Kidney tubule cell (primary cell): ENCODE data around the gene TOB1.
"Not testable (repeated sequence)": the region's sequence is repeated elsewhere in the genome, so short reads cannot be mapped to it uniquely, and the experiment has no call there.

Experiments used
- DNase-seq: peaks from one replicate; pipeline ENCODE4 v3.0.0-alpha.2; 2018; ENCODE audit warnings: low spot score

TOB1 gene

DNA sequence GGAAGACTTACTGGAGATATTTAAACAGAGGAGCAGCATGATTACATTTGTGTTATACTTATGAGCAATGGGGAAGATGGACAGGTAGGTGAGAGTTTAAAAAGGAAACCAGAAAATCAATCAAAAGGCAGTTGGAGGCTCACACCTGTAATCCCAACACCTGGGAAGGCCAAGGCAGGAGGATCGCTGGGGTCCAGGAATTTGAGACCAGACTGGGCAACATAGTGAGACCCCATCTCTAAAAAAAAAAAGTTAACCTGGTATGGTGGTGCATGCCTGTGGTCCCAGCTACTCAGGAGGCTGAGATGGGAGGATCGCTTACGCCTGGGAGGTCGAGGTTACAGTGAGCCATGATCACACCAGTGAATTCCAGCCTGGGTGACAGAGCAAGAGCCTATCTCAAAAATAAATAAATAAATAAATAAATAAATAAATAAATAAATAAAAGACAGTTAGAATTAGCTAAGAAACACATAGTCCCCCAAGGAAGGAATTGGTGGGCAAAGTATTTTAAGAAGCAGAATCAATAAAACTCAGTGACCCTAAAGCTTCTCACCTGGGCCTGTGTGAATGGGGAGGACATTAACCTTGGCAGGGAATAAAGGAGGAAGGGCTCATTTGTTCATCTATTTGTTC is 32.3 kb upstream of the TOB1 start:
- no peak for DNase-seq

DNA sequence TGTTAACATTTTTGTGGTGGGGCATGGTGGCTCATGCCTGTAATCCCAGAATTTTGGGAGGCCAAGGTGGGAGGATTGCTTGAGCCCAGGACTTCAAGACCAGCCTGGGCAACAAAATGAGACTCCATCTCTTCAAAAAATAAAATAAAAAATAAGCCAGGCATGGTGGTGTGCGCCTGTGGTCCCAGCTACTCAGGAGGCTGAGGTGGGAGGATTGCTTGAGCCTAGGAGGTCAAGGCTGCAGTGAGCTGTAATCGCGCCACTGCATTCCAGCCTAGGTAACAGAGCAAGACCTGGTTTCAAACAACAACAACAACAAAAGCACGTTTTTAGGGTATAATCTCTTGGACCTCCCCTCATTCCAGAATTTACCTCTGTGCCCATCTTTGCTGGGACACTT is 28.4 kb upstream of the TOB1 start:
- DNase-seq = not testable (repeated sequence)

- DNase-seq = peak; percentile 97
Measured at GRCh38 chr17:50893183-50893993, 27.2 kb upstream of the TOB1 start.

DNA sequence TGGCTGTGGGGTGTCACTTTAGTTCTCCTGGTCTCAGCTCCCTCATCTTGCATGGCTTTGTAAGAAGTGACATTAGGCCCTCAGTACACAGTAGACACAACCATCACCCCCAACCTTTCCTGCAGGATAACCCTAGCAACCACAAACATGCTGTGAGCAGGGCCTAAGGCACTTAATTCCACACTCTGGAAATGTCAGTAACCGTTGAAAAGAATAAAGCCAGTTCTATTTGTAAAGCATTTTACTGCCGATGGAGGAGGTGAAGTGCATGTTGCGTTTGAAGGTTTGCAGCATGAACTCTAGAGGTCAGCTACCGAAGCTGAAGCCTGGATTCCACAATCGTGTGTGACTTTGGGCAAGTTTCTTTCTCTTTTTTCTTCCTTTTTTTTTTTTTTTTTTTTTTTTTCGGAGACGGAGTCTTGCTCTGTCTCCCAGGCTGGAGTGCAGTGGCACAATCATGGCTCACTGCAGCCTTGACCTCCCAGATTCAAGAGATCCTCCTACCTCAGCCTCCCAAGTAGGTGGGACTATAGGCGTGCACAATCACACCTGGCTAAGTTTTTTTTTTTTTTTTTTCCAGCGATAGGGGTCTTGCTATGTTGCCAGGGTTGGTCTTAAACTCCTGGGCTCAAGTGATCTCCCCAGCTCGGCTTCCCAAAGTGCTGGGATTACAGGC is 26.1 kb upstream of the TOB1 start:
- peak; percentile 26 for DNase-seq

GRCh38 chr17:50891577-50891989 is 25.4 kb upstream of the TOB1 start:
- no peak for DNase-seq

DNA sequence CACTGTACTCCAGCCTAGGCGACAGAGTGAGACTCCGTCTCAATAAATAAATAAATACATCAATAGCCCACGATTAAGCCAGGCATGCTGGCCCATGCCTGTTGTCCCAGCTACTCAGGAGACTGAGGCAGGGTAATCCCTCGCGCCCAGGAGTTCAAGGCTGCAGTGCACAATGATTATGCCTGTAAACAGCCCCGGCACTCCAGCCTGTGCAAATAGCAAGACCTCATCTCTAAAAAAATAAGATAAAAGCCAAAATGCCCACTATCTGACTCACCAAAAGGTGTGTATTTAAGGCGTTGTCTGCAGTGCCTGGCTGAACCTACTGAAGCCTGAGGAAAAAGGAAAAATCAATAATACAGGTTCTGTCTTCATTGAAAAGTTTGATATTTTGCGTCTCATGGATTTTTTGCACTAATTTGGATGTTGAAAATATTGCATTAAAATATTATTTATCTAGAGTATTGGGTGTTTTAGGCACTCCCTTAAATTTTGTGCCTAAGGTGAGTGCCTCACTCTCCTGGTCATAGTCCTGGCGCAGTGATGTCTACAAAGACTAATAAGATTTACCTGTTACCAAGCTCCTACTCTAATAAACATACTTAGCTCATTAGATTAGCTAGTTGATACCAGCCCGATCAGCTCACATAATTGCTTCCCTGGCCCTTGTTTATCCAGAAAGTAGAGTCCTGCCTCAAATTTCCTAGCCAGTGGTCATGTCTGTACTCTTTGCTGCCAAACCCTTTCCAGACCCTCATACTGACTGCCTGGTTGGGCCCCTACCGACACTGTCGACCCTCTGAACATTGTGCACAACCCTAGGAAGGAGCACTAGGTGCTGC is 24.7 kb upstream of the TOB1 start:
- peak; percentile 52 for DNase-seq

- DNase-seq = no peak
Measured at GRCh38 chr17:50889528-50890118, 23.5 kb upstream of the TOB1 start.

DNA sequence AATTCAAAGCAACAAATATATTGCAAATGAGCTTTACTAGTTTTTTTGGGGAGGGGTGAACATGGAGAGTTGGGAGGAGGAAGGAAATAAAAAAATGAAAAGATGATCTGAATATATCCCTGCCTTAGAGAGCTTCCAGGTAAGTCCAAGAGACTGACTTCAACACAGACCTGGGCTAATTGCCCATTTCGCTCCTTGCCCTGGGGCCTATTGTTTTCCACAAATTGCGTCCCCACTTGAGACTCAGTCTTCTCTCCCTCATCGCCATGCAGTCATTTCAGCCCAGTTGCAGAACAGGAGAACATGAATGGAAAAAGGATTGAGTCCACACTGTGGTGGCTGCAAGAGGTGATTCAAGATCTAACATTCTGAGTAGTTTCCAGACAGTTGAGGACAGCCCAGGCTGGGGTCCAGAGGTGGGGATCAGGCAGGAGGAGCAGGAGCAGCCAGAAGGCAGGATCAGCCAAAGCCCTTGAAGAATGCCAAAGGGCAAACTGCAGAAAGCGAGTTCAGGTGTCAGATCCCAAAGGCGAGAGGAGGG is 21.6 kb upstream of the TOB1 start:
- DNase-seq = no peak

DNA sequence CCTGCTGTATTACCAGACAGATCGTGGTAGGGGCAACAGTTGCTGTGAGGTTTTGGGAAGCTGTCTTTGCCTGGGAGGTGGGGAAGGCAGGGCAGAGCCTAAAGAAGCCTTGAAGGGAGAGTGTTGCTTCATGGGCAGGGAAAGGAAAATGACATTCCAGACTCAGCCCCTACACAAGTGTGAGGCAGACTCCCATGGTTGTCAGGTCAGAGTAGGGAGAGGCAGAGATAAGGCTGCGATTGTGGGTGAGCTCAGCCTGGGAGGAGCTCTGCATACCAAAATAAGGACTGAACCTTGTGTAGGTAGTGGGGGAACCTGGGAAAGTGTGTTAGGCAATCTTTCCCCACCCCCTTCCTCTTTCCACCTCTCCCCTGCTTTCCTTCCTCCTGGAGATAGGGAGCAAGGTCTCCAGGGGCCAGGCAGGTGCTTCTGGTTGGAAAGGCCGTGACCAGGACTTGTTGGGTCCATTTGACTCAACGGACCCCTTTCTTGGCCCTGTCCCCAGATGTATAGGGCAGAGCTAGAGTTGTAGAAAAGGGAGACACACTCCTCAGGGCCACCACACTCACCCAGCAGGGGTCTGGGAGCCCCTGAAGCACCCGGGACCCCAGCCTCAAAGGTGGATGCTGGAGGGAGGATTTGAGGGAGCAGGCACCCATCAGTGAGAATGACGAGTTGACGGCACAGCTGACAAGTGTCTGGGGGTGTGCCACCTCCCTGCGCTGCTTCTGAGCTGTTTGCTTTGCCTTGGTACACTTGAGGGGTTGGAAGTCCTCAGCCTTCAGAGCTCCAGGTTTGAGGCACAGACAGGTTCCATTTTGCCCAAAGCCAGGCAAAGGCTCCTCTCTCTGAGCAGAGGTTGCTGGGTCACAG is 18.5 kb upstream of the TOB1 start:
- DNase-seq = peak; percentile 38

DNA sequence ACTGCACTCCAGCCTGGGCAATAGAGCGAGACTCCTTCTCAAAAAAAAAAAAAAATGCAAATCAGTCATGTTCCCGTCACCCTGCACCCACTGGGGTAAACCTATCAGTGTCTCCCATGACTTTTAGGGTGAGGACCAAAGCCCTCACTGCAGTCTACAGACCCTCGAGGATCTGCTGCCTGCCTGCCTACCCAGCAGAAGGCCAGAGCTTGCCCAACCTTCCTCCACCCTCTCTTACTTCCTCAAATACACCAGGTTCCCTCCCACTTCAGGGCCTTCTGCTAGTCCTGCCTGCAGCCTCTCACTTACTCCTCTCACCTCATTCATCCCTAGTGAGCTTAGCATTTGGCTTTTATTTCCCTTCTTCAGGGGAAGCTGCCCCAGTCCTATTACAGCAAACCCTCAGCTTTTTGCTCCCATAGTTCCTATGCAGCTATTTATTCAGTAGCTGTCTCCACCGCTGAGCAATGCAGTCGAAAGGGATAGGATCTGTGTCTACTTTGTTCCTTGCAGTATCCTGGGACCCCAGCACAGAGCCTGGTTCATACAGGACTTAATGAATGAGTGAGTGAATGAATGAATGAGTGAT is 17.8 kb upstream of the TOB1 start:
- no peak for DNase-seq

GRCh38 chr17:50882851-50883250 is 16.7 kb upstream of the TOB1 start:
- DNase-seq = peak; percentile 76

- DNase-seq = no peak
Measured at GRCh38 chr17:50881182-50881581, 15.0 kb upstream of the TOB1 start.

- DNase-seq = no peak
Measured at GRCh38 chr17:50879086-50879485, 12.9 kb upstream of the TOB1 start.

DNA sequence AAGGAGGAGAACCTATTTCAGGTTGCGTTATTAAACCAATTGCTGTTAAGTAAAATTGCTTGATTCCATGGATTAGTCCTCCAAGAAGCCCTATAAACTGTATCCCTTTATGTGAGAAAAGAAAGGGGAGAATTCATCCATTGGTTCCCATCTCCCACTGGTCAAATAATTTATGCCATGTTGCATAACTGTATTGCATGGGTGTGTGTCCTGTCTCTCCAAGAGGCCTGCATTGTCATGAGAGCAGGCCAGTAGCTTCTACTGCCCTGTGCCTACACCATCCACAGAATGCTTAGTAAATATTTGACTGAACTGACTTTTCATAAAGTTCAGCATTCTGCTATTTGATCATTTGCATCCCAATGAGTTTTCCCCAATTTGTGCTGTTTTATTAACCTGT is 11.7 kb upstream of the TOB1 start:
- no peak for DNase-seq

- not testable (repeated sequence) for DNase-seq
Measured at GRCh38 chr17:50877042-50877441, 10.9 kb upstream of the TOB1 start.

GRCh38 chr17:50875074-50875473 is 8.9 kb upstream of the TOB1 start:
- DNase-seq = no peak

DNA sequence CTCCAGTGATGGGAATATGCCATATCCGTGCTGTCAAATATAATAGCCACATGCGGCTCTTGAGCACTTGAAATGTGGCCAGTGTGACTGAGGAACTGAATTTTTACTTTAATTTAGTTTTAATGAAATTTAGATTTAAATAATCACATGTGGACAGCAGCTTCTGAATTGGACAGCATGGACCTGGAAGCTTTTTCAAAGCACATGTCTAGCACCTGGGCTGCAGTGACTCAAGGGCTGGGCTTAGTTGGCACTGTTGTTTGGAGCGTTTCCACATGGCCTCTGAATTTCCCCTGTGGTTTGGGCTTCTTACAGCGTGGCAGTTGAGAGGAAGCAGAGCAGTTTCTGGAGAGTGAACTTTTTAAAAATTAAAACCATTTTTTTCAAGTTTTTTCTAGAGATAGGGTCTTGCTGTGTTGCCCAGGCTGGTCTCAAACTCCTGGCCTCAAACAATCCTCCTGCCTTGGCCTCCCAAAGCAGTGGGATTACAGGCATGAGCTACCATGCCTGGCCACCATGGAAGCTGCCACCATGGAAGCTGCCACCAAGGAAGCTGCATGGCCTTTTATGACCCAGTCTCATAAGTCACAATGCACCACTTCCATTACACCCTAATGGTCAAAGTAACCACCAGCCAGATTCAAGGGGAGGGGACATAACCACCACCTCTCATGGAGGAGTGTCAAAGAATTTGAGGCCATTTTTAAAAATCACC is 6.7 kb upstream of the TOB1 start:
- no peak for DNase-seq

GRCh38 chr17:50871898-50872297 is 5.7 kb upstream of the TOB1 start:
- no peak for DNase-seq

DNA sequence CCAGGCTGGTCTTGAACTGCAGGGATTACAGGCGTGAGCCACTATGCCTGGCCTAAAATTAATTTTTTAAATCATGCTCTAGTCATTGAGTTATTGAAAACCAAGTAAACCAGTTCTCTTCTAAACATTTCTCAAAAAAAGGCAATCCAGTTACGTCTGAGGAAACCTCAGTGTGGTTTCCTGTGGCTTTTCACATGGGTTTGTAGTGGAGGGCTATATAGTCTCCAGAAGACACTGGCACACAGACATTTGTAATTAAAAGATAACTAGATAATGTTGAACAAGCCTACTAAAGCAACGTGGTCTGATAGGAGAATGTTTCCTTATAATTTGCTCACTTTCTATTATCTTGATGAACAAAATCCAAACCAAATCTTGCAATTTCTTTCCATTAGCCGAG is 5.2 kb upstream of the TOB1 start:
- no peak for DNase-seq
